H1 (cell line): ENCODE measurements around the gene UPF3A. TPM values are rescaled to one million over a fixed set of nuclear protein-coding genes. Genes with fewer than 3 reads are reported as not detected.

ENCODE experiments used
- ASH2L ChIP-seq: fragments of 200-600, 300-600 bp; sonication (generic); IDR thresholded peaks from one replicate; pipeline ENCODE4 v1.7.1; 2017; ENCODE audit warnings: low read length
- SP4 ChIP-seq: IDR thresholded peaks from 2 replicates; pipeline ENCODE4 v1.6.1; 2012; ENCODE audit warnings: low read length, inconsistent platforms
- polyA plus RNA-seq, 7 experiments: library from polyadenylated mRNA; depleted of rRNA in 3 of 7; stranded (reverse) in 5 of 7; unstranded in 2 of 7; fragments of >200 nt in 5 of 7; fragments of 200-250 nt in 2 of 7; gene quantifications; 1 replicate in 5 of 7; 2 replicates in 1 of 7; 4 replicates in 1 of 7; pipeline versions ENCODE4 v1.2.1 to v1.2.3, GENCODE V29; 2011 to 2013; ENCODE audit warnings: missing spikeins in 2 of 7, mixed read lengths in 2 of 7
- total RNA-seq: library from RNA; stranded (reverse); fragmentation: NEBNext Ultra II Directional; extraction: Animal tissue kit (Norgen Biotek cat#: 25700); gene quantifications from 2 replicates; pipeline ENCODE4 v1.2.1, GENCODE V29; 2021
- TF ChIP-seq, protein P1 (sequence below), 3 experiments: IDR thresholded peaks; 1 replicate in 2 of 3; 2 replicates in 1 of 3; pipeline versions ENCODE4 v1.5.1 to v1.6.1; 2011; ENCODE audit warnings: low read length in 3 of 3, mild to moderate bottlenecking in 3 of 3, inconsistent platforms in 2 of 3, low read depth in 1 of 3, moderate library complexity in 1 of 3; ENCODE audit not compliant: insufficient read depth in 1 of 3; ENCODE audit errors: control extremely low read depth in 1 of 3

UPF3A gene
- total and polyA plus RNA-seq, 2 of the 8 experiments (the other 6 are each of a cell fraction or from before 2014, with no cell fraction given) = 47.1 to 58.2 TPM

DNA sequence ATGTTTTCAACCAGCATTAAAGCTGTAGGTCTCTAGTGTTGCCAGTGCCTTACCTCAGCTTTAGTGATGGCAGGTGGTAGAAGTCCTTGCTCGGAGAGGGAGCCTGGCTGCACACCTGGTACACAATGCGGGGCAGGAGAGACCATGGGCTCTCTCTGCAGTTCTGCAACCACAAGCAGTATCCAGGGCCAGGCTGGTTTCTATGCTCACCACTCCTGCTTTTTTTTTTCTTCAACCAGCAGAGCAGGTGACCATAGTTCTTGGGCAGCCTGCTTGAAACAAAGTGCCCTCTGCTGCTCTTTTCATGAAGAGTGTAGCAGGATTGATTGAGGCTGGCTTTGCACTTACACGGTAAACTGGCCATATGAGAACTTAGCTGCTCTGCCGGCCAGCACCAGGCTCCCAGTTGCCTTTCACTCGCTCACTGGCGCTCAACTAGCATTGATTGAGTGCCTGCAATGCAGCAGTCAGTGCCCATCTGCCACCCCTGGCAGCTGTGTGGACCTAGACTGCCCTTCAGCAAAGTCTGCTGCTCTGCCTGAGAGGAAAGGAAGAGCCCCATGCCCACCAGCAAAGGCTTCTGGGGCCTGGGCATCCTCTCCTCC is 28.5 kb downstream of the UPF3A start (continued):
- TF ChIP-seq SP4 (no peak), ASH2L (no peak)
- TF ChIP-seq, protein P1, sequence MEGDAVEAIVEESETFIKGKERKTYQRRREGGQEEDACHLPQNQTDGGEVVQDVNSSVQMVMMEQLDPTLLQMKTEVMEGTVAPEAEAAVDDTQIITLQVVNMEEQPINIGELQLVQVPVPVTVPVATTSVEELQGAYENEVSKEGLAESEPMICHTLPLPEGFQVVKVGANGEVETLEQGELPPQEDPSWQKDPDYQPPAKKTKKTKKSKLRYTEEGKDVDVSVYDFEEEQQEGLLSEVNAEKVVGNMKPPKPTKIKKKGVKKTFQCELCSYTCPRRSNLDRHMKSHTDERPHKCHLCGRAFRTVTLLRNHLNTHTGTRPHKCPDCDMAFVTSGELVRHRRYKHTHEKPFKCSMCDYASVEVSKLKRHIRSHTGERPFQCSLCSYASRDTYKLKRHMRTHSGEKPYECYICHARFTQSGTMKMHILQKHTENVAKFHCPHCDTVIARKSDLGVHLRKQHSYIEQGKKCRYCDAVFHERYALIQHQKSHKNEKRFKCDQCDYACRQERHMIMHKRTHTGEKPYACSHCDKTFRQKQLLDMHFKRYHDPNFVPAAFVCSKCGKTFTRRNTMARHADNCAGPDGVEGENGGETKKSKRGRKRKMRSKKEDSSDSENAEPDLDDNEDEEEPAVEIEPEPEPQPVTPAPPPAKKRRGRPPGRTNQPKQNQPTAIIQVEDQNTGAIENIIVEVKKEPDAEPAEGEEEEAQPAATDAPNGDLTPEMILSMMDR (IDR thresholded peaks at IDR 0.05; ENCODE audit: control extremely low read depth in 1 of 3, insufficient read depth in 1 of 3, low read depth in 1 of 3, low read length in 3 of 3) = no peak
- TF ChIP-seq, all 59 proteins: peak for 0
